ENCODE measurements around the gene CD40.

- TF ChIP-seq POLR2A (IDR thresholded peaks at IDR 0.05) (no peak), CTCF (IDR thresholded peaks at IDR 0.05) (no peak), POLR2AphosphoS5 (IDR thresholded peaks at IDR 0.05) (no peak)
Measured at GRCh38 chr20:46159101-46159897, 41.2 kb downstream of the CD40 start.

Measured in upper lobe of left lung (tissue), 4 donors.